DOHH2 (cell line): ENCODE results near the gene GOT1.

Experiments used
- H3F3A ChIP-seq: fragments of 200-600 bp; sonication (generic), shearing (Covaris generic); 2 replicates; pipeline ENCODE4 v1.6.0; 2016; ENCODE audit warnings: antibody characterized with exemption, mild to moderate bottlenecking; ENCODE audit not compliant: control insufficient read depth, insufficient read depth
- H3K27ac ChIP-seq: fragments of 200-600 bp; sonication (generic); 2 replicates; pipeline ENCODE4 v1.5.1; 2014; ENCODE audit warnings: low read depth, mild to moderate bottlenecking, low read length, moderate library complexity
- H3K27me3 ChIP-seq: fragments of 200-600 bp; sonication (generic); 2 replicates; pipeline ENCODE4 v1.6.1; 2014; ENCODE audit warnings: mild to moderate bottlenecking, low read length, mixed read lengths; ENCODE audit not compliant: control insufficient read depth
- H3K36me3 ChIP-seq: fragments of 200-600 bp; sonication (generic); 2 replicates; pipeline ENCODE4 v1.6.1; 2014; ENCODE audit warnings: mild to moderate bottlenecking, low read length, moderate library complexity, mixed read lengths; ENCODE audit not compliant: control insufficient read depth
- H3K4me1 ChIP-seq: fragments of 200-600 bp; sonication (generic); 2 replicates; pipeline ENCODE4 v1.6.1; 2014; ENCODE audit warnings: mild to moderate bottlenecking, low read length, mixed read lengths; ENCODE audit not compliant: control insufficient read depth
- H3K4me2 ChIP-seq: fragments of 200-600 bp; sonication (generic); 2 replicates; pipeline ENCODE4 v1.6.0; 2014; ENCODE audit warnings: mild to moderate bottlenecking, low read length, moderate library complexity
- H3K4me3 ChIP-seq: fragments of 200-600 bp; sonication (generic); 2 replicates; pipeline ENCODE4 v1.5.1; 2014; ENCODE audit warnings: mild to moderate bottlenecking, low read length, mixed read lengths
- H3K79me2 ChIP-seq: fragments of 200-600 bp; sonication (generic); 2 replicates; pipeline ENCODE4 v1.6.1; 2014; ENCODE audit warnings: mild to moderate bottlenecking, low read length, mixed read lengths; ENCODE audit not compliant: control insufficient read depth
- H3K9me2 ChIP-seq: fragments of 200-600 bp; sonication (generic); replicated peaks from 2 replicates; pipeline ENCODE4 v1.6.1; 2014; ENCODE audit warnings: mild to moderate bottlenecking, low read length, mixed read lengths; ENCODE audit not compliant: control insufficient read depth
- H3K9me3 ChIP-seq: fragments of 200-600 bp; sonication (generic); 2 replicates; pipeline ENCODE4 v1.6.1; 2014; ENCODE audit warnings: antibody characterized with exemption, low read length, mixed read lengths; ENCODE audit not compliant: control insufficient read depth, insufficient read depth
- H4K20me1 ChIP-seq: fragments of 200-600 bp; sonication (generic); 2 replicates; pipeline ENCODE4 v1.6.0; 2014; ENCODE audit warnings: low read depth, mild to moderate bottlenecking, antibody characterized with exemption, low read length, moderate library complexity; ENCODE audit not compliant: control insufficient read depth, insufficient read depth
- CTCF ChIP-seq: fragments of 200-600 bp; sonication (generic); IDR thresholded peaks from one replicate; pipeline ENCODE4 v1.5.1; 2014; ENCODE audit warnings: antibody characterized with exemption, mild to moderate bottlenecking, low read depth, low read length; ENCODE audit not compliant: poor library complexity, severe bottlenecking
- EZH2phosphoT487 ChIP-seq: fragments of 200-600 bp; sonication (generic); IDR thresholded peaks from 2 replicates; pipeline ENCODE4 v1.6.1; 2017; ENCODE audit warnings: borderline replicate concordance, mild to moderate bottlenecking, antibody characterized with exemption, low read length, moderate library complexity, mixed read lengths

GOT1 gene

DNA sequence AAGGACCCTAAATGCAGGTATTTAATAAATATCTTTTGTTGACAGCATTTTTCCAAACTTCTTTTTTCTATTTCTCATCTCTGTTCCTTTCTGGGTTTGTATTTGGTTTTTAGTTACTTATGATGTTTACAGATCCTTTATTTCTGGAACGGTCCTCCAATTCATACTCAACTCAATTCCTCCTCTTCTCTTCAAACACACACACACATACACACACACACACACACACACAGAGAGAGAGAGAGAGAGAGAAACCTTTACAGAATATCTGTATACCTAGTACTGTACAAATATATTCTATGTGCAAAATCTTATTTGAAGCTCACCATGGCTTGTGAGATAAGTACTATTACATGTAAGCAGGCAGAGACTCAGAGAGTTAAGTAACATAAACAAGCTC, 21.6 kb upstream of the GOT1 start:
- TF ChIP-seq EZH2phosphoT487 = no peak
- TF ChIP-seq CTCF = no peak

DNA sequence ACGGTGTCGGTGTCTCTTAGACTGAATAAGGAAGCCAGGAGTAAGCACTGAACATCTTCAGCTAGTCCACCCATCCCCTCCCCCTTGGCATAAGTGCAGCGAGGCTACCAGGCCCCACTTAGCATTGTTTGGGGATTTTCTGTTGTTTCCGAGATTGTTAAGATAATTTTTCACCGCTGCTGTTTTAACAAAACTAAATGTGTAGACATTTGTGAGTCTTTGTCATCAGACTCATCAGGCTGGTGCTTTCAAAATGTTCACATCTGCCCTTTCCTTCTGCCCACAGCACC, 21.0 kb upstream of the GOT1 start:
- Histone ChIP-seq H3K27me3 (peaks cover 43% of the 10 kb centered on the region), H3F3A (no peaks in the 10 kb centered on the region), H3K9me3 (no peaks in the 10 kb centered on the region), H3K4me1 (no peaks in the 10 kb centered on the region), H3K36me3 (no peaks in the 10 kb centered on the region), H3K27ac (no peak overlapping the region), H3K4me2 (no peak overlapping the region), H3K79me2 (no peaks in the 10 kb centered on the region), H3K4me3 (no peak overlapping the region), H4K20me1 (no peaks in the 10 kb centered on the region), H3K9me2 (no peaks in the 10 kb centered on the region)
- no peak for TF ChIP-seq CTCF
- TF ChIP-seq EZH2phosphoT487 = no peak

More for the DNA sequence above, 21.6 kb upstream of the GOT1 start:
- no peak overlapping the region for H3K4me2 ChIP-seq
- no peaks in the 10 kb centered on the region for H3K36me3 ChIP-seq
- H3K79me2 ChIP-seq = no peaks in the 10 kb centered on the region
- no peaks in the 10 kb centered on the region for H3K9me3 ChIP-seq
- H3K9me2 ChIP-seq = no peaks in the 10 kb centered on the region
- H3K4me3 ChIP-seq = no peak overlapping the region
- peaks cover 40% of the 10 kb centered on the region for H3K27me3 ChIP-seq
- H3F3A ChIP-seq = no peaks in the 10 kb centered on the region
- no peak overlapping the region for H3K27ac ChIP-seq
- H4K20me1 ChIP-seq = no peaks in the 10 kb centered on the region
- no peaks in the 10 kb centered on the region for H3K4me1 ChIP-seq

GRCh38 chr10:99450624-99451498, 20.4 kb upstream of the GOT1 start:
- Histone ChIP-seq H4K20me1 (no peaks in the 10 kb centered on the region), H3K36me3 (no peaks in the 10 kb centered on the region), H3K27me3 (peaks cover 43% of the 10 kb centered on the region), H3K27ac (no peak overlapping the region), H3K4me3 (no peak overlapping the region), H3K4me1 (no peaks in the 10 kb centered on the region), H3F3A (no peaks in the 10 kb centered on the region), H3K4me2 (no peak overlapping the region), H3K79me2 (no peaks in the 10 kb centered on the region), H3K9me3 (no peaks in the 10 kb centered on the region), H3K9me2 (no peaks in the 10 kb centered on the region)
- no peak for TF ChIP-seq CTCF
- TF ChIP-seq EZH2phosphoT487 = no peak
